Measurements from ENCODE around the gene DTX3.
"Not testable (repeated sequence)": the region's sequence is repeated elsewhere in the genome, so short reads cannot be mapped to it uniquely, and the experiment has no call there.

DTX3 gene

GRCh38 chr12:57585156-57585555 lies 19.5 kb upstream of the DTX3 start:
- in situ Hi-C loops (cut with HindIII; ENCODE audit: low pct_ligation_motif_present, low sequenced_read_pairs) = no loop called here
- TF ChIP-seq CTCF (IDR thresholded peaks at IDR 0.05; ENCODE audit: low read depth, low read length, missing control alignments) = no peak
- peaks cover 5% of the 10 kb centered on the region for H3K27me3 ChIP-seq (replicated peaks)
- no peak for DNase-seq
- no peak overlapping the region for H3K27ac ChIP-seq
- H3K36me3 ChIP-seq (replicated peaks) = no peaks in the 10 kb centered on the region
- H3K4me3 ChIP-seq (ENCODE audit: low read depth, low read length) = no peak overlapping the region

DNA sequence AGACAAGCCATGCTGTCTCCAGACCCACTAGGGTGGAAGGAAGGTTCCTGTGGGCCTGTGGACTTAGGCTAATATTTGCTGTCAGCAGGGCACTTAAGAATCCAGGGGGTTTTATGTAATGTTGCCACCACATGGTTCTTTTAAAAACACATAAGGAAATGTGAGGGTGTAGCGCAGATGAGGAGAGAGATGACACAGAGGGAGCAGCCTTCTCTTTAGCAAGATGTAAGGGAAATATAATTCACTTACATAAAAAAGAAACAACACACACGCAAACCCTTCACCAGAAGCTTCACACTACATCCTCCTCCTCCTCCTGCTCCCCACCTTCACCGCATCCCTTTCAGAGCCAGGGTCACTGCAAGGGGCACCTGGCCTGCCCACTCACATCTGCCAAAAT lies 18.5 kb upstream of the DTX3 start:
- H3K36me3 ChIP-seq (replicated peaks) = no peaks in the 10 kb centered on the region
- TF ChIP-seq CTCF (IDR thresholded peaks at IDR 0.05; ENCODE audit: low read depth, low read length, missing control alignments) = no peak
- no peak overlapping the region for H3K4me3 ChIP-seq (ENCODE audit: low read depth, low read length)
- in situ Hi-C loops (cut with HindIII; ENCODE audit: low pct_ligation_motif_present, low sequenced_read_pairs) = no loop called here
- H3K27me3 ChIP-seq (replicated peaks) = peaks cover 5% of the 10 kb centered on the region
- H3K27ac ChIP-seq = no peak overlapping the region
- no peak for DNase-seq

DNA sequence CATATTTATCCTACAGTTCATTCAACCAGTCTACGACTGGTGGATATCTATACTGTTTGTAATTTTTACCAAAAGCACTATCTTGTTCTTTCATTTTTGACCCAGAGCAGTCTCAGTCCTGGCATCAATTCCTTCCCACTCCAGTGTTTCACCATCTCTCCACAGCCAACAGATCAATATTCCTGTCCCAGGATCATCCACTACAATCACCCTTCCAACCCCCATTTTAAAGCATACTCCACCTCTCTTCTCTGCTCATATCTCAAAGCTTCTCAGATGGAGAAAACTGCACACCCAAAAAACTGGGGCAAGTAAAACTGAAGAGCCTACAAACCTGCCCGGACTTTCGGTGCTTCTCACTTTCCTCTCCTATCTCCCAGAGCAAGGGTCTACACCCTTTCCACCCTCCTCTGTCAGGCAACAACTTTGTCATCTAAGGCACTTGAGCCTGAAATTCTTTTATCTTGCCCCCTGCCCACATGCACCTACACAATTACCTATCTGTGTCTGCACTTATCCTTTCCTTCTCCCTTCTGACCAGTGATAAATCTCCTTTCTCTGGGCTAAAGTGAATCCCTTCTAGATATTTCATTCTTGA lies 17.7 kb upstream of the DTX3 start:
- in situ Hi-C loops (cut with HindIII; ENCODE audit: low pct_ligation_motif_present, low sequenced_read_pairs) = no loop called here
- Histone ChIP-seq H3K27ac (no peak overlapping the region), H3K36me3 (replicated peaks) (no peaks in the 10 kb centered on the region), H3K27me3 (replicated peaks) (peaks cover 5% of the 10 kb centered on the region), H3K4me3 (ENCODE audit: low read depth, low read length) (no peak overlapping the region)
- no peak for DNase-seq
- TF ChIP-seq CTCF (IDR thresholded peaks at IDR 0.05; ENCODE audit: low read depth, low read length, missing control alignments) = no peak

GRCh38 chr12:57588951-57589610 lies 15.5 kb upstream of the DTX3 start:
- H3K4me3 ChIP-seq (ENCODE audit: low read depth, low read length); H3K27ac ChIP-seq; DNase-seq; in situ Hi-C loops (cut with HindIII; ENCODE audit: low pct_ligation_motif_present, low sequenced_read_pairs); H3K27me3 ChIP-seq (replicated peaks); H3K36me3 ChIP-seq (replicated peaks): not testable (repeated sequence)

DNA sequence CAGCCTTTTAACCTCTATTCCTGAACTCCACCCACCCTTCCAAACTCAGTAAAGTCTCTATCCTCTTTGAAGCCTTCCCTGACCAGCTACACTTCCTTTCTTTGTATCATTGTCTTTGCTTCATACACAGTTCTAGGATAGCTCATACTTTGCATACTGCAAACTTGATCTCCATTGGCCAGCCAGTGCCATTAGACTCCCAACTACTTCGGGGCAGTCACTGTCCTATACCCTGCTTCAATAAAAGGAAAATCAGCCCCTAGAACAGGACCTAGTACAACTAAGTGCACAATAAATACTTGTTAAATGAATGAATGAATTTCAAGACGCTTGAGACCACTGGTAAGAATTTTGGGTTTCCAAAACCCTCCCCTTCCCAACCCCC lies 14.2 kb upstream of the DTX3 start:
- Histone ChIP-seq H3K36me3 (replicated peaks) (no peaks in the 10 kb centered on the region), H3K27ac (no peak overlapping the region), H3K27me3 (replicated peaks) (peaks cover 3% of the 10 kb centered on the region), H3K4me3 (ENCODE audit: low read depth, low read length) (peak overlapping the region; percentile 80)
- in situ Hi-C loops (cut with HindIII; ENCODE audit: low pct_ligation_motif_present, low sequenced_read_pairs) = no loop called here
- no peak for DNase-seq
- no peak for TF ChIP-seq CTCF (IDR thresholded peaks at IDR 0.05; ENCODE audit: low read depth, low read length, missing control alignments)

DNA sequence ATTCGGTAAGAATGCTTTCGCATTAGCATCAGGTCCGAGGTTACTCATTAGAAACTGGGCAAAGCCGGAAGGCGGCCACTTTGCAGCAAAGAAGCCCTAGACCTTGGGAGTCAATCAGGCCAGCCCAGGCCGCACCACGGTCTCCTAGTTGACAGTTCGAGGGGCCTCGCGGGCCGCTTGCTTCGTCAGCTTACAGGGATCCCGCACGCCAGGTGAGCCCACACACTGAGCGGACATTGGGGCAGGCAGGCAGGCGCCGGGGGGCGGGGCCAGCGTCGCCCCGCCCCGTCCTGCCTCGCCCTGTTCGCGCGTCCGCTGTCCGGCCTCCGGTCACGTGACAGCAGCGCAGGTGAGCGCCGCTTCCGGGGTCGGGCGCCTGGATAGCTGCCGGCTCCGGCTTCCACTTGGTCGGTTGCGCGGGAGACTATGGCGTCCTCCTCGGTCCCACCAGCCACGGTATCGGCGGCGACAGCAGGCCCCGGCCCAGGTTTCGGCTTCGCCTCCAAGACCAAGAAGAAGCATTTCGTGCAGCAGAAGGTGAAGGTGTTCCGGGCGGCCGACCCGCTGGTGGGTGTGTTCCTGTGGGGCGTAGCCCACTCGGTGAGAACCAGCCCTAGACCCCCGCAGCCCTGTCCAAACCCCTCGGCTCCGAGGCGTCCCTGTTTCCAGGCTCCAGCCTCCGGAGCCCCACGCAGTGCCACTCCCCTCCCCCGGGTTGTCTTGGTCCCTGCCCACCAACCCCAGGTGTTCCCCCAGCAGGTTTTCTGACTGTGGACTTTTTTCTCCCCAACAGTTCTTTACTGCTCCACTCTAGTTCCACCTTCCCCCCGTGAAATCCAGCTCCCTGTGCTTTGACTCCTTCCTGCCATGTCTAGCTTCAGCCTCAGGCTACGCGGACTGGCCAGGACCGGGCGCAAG lies 13.5 kb upstream of the DTX3 start, which contains the start of gene PIP4K2C:
PIP4K2C (plus strand) TSS at position 329 of the 918 bp plus-strand sequence; CDS start at position 427, 98 bp downstream.
- in situ Hi-C loops (cut with HindIII; ENCODE audit: low pct_ligation_motif_present, low sequenced_read_pairs) = no loop called here
- peaks cover 2% of the 10 kb centered on the region for H3K27me3 ChIP-seq (replicated peaks)
- no peak for TF ChIP-seq CTCF (IDR thresholded peaks at IDR 0.05; ENCODE audit: low read depth, low read length, missing control alignments)
- H3K4me3 ChIP-seq (ENCODE audit: low read depth, low read length) = peak within 1 kb of the TSS; percentile 80
- DNase-seq = no peak
- H3K36me3 ChIP-seq (replicated peaks) = no peaks in the 10 kb centered on the region
- H3K27ac ChIP-seq = no peak within 1 kb of the TSS

All from brain microvascular endothelial cell (primary cell).